Activated T-cell treated with anti-CD3 and anti-CD28 coated beads for 48 hours (primary cell): ENCODE data around the gene LRPAP1.

Experiments
- DNase-seq: peaks from one replicate; pipeline ENCODE4 v3.0.0-alpha.2; 2020; ENCODE audit warnings: low read depth

Gene LRPAP1

GRCh38 chr4:3531318-3531878 is 824 bp downstream of the LRPAP1 start:
- no peak for DNase-seq

- DNase-seq: no peak
Measured at GRCh38 chr4:3530663-3531254, 1.5 kb downstream of the LRPAP1 start.

GRCh38 chr4:3530051-3530450 is 2.2 kb downstream of the LRPAP1 start:
- no peak for DNase-seq

- no peak for DNase-seq
Measured at GRCh38 chr4:3529363-3529762, 2.9 kb downstream of the LRPAP1 start.

- no peak for DNase-seq
Measured at GRCh38 chr4:3527914-3528876, 4.0 kb downstream of the LRPAP1 start.

GRCh38 chr4:3527101-3527913 is 4.9 kb downstream of the LRPAP1 start:
- DNase-seq: no peak

GRCh38 chr4:3526456-3526855 is 5.8 kb downstream of the LRPAP1 start:
- DNase-seq: no peak

GRCh38 chr4:3525532-3526430 is 6.4 kb downstream of the LRPAP1 start:
- DNase-seq: no peak

GRCh38 chr4:3524920-3525319 is 7.3 kb downstream of the LRPAP1 start:
- DNase-seq: no peak

GRCh38 chr4:3524349-3524748 is 7.9 kb downstream of the LRPAP1 start:
- no peak for DNase-seq

GRCh38 chr4:3523628-3524221 is 8.5 kb downstream of the LRPAP1 start:
- DNase-seq: no peak

GRCh38 chr4:3523146-3523627 is 9.0 kb downstream of the LRPAP1 start:
- DNase-seq: no peak

- DNase-seq: no peak
Measured at GRCh38 chr4:3522651-3523050, 9.6 kb downstream of the LRPAP1 start.

- no peak for DNase-seq
Measured at GRCh38 chr4:3522326-3522640, 9.9 kb downstream of the LRPAP1 start.

GRCh38 chr4:3521621-3522325 is 10.4 kb downstream of the LRPAP1 start:
- DNase-seq: no peak

- no peak for DNase-seq
Measured at GRCh38 chr4:3520796-3521600, 11.2 kb downstream of the LRPAP1 start.

GRCh38 chr4:3520276-3520675 is 11.9 kb downstream of the LRPAP1 start:
- DNase-seq: no peak

GRCh38 chr4:3519468-3520264 is 12.6 kb downstream of the LRPAP1 start:
- DNase-seq: no peak
